Muscle of arm (tissue), 12 donors: ENCODE measurements around the gene FANCM. TPM values are rescaled to one million over a fixed set of nuclear protein-coding genes. Genes with fewer than 3 reads are reported as not detected.
"Not testable (repeated sequence)": the region's sequence is repeated elsewhere in the genome, so short reads cannot be mapped to it uniquely, and the experiment has no call there.

Source experiments
- DNase-seq: peaks from one replicate; pipeline ENCODE4 v3.0.0-alpha.2; 2013
- polyA plus RNA-seq, 12 donors: library from polyadenylated mRNA; unstranded; fragments of 120-200 nt; gene quantifications; one replicate each; pipeline ENCODE4 v1.2.1, GENCODE V29; 2013; ENCODE audit not compliant: insufficient read length in 12 of 12

The FANCM gene
- polyA plus RNA-seq, 12 donors: 4.9 to 10.6 (median 7.0) TPM; not detected in 1

DNA sequence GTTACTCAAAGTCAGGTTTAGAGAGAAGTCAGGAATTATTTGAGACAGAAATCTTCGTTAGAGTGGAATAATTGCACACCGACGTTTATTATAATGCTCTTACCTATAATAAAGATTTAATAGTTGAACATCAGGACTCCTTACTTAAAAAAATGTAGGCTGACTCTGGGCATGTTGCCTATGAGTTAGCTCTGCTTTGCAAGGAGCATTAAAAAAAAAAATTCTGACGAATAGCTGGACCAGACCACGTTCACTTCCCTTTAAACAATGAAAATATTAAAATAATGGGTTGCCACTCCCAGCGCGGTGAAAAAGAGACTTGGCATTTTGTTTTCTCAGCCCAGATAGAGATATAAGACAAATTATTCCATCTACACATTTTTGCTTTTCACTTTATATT, 574 bp upstream of the FANCM start:
- DNase-seq: peak; percentile 59

DNA sequence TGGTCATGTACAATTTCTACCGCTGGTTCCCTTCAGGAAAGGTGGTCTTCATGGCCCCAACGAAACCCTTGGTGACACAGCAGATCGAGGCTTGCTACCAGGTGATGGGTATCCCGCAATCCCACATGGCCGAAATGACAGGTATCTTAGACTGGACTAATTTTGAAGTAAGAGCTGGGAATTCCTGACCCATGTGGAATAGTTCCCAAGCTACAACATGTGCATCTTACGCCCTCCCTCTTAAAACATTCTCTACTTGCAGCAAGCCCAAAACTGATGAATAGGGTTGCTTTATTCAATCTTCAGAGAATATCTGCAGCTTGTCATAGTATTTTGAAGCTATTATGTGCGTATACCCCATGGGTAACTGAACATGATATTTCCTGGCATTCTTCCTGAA, 669 bp downstream of the FANCM start:
- DNase-seq: peak; percentile 10

DNA sequence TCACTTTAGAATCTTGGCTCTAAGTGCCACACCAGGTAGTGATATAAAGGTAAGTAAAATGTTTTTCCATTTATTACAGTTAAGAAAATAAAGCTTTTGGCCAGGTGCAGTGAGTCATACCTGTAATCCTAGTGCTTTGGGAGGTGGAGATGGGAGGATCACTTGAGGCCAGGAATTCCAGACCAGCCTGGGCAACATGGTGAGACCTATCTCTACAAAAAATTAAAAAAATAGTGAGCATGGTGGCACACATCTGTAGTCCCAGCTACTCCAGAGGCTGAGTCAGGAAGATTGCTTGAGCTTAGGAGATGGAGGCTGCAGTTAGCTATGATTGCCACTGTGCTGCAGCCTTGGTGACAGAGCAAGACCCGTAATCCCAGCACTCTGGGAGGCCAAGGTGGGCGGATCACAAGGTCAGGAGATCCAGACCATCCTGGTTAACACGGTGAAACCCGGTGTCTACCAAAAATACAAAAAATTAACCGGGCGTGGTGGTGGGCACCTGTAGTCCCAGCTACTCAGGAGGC, 5.0 kb downstream of the FANCM start:
- no peak for DNase-seq

DNA sequence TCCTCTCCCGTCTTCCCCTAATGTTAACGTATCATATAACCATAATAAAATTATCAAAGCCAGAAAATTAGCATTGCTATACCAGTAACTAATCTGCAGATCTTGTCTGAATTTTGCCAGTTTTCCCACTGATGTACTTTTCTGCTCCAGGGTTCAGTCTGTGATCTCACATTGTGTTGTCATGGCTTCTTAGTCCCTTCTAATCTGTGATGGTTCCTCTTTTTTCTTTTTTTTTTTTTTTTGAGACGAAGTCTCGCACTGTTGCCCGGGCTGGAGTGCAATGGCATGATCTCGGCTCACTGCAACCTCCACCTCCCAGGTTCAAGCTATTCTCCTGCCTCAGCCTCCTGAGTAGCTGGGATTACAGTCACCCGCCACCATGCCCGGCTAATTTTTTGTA, 6.4 kb downstream of the FANCM start:
- not testable (repeated sequence) for DNase-seq

DNA sequence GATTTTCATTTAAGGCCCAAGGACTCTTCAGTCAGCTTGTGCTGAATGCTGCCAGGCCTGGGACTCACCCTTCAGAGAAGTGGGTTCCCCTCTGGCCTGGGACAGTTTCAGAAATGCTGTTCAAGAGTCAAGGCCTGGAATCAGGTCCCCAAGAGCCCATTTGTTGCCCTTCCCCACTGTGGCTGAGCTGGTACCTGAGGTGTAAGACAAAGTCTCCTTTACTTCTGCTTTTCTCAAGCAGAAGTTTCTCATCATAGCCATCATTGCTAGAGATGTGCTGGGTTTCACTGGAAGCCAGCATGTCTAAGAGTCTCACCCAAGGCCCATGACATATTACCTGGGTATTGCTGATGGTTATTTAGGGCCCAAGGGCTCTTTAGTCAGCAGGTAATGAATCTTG, 8.9 kb downstream of the FANCM start:
- DNase-seq: no peak

DNA sequence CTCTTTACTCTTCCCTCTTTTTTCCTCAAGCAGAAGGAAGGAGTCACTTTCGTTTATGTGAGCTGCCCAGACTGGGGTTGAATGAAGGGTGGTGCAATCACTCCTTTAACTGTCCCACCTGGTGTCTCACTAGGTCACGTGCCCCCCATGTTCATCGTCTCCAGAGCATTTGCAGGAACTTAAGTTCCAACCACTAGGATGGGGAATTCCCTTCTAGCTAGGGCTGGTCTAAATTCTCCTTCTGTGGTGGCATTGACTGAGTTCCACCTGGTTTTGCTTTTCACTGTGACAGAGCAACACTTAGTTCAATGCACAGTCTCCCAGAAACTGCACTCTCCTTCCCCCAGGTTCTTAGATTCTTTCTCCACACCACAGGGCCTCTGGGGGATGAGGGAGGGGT, 9.5 kb downstream of the FANCM start:
- DNase-seq: no peak

DNA sequence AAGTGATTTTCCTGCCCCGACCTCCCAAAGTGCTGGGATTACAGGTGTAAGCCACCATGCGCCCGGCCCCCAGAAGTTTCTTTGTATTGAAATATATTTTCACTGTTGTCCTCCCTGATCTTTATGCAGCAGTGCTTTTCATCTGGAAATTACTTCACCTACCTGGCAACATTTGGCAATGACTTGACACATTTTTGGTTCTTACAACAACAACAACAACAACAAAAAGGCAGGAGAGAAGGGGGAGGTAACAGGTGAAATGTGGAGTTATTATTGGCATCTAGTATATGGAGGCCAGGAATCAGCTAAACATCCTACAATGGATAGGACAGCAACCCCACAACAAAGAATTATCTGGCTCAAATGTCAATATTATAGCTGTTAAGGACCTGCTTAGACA, 13.9 kb downstream of the FANCM start:
- DNase-seq: no peak

DNA sequence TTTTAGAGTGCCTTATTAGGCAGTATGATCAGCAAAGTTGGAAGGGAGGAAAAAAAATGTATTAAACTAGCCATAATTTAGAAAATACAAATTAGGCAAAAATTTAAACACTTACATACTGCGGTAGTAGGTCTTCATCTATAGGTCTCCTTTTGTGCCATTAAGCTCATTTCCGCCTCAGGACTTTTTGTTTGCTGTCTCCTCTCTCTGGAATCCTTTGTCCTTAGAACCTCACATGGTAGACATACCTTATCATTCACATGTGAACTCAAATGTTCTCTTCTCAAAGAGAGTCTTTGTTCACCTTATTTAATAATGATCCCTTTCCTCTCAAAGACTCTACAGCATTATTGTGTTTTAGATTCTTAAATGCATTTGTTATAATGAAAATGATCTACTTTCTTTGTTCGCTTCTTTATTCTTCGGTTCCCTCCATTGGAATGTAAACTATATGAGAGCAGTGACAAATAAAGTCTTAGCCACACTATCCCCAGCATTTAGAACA, 14.7 kb downstream of the FANCM start:
- DNase-seq: no peak

DNA sequence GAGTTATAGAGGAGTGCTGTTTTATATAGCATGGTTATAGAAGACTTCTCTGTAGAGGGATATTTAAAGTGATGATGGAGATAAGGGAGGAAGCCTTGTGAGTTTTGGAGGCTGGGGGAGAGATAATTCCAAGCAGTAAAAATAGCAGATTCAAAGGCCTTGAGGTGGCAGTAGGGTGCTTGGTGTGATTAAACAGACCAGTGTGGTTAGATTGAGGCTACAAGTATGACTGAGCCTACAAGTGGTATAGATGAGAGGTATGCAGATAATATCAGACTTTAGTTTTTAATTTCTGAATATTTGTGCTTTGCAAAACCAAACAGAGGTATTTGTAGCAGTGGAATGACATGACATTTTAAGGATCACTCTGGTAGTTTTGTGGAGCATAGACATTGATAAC, 20.3 kb downstream of the FANCM start:
- DNase-seq: no peak

DNA sequence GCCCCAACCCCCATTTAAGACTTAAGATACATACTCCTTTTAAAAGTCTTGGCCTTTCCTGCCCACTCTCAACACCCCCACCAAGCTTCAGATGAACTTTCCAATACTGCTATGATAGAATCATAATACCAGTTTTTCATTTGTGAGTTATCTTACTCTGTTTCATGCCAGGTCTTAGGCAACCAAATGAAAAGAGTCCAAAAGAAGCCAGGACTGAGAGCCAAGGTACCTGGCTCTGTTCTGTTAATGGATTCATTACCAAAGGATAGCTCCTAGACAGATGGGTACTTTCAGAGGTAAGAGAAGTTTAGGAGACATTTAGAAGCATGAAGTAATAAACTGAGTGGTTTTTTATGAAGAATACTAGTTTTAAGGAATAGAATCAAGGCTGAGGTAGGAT, 34.2 kb downstream of the FANCM start:
- no peak for DNase-seq

DNA sequence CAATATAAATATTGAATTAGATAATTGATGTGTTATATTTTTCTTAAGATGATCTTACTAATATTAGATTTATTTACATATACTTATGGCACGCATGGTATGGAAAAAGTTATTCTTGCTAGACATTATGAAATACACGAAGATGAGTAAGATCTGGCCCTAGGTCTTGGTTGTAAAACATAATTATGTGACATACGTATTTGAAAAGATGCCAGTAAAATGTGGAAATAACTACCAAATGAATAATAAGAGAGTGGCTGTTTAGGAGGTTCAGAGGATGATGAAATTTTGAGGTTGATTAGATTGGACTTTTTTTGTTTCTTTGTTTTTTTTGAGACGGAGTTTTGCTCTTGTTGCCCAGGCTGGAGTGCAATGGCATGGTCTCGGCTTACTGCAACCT, 41.3 kb downstream of the FANCM start:
- no peak for DNase-seq

DNA sequence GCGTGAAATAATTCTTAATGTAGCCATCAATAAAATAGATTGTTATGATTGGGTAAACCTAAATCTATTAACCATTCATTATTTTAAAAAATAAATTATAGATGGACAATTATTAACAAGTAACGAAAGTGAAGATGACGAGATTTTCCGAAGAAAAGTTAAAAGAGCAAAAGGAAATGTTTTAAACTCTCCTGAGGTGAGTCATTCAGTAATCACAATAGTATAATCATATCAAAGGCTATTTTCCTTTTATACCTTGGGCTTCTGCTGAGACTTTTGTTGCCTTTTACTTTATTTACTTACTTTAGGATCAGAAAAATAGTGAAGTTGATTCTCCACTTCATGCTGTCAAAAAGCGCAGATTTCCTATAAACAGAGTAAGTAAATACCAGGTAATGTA, 45.6 kb downstream of the FANCM start:
- no peak for DNase-seq

DNA sequence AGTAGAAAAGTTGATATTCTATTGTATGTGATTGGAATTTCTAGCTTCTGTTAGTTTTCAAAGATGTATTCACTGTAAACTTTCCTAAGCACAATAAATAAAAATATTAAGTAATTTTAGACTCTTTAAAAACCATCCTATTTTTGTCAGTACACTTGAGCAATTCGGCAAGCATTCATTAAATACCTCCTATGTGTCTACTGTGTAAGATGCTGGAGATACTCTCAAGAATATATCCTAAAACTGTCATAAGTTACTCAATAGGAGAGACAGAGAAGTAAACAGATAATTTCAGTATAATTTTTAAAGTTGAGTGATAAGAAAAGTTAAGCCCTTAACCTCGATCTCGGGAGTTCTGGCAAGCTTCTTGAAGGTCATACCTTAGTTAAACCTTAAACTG, 46.1 kb downstream of the FANCM start:
- DNase-seq: no peak

DNA sequence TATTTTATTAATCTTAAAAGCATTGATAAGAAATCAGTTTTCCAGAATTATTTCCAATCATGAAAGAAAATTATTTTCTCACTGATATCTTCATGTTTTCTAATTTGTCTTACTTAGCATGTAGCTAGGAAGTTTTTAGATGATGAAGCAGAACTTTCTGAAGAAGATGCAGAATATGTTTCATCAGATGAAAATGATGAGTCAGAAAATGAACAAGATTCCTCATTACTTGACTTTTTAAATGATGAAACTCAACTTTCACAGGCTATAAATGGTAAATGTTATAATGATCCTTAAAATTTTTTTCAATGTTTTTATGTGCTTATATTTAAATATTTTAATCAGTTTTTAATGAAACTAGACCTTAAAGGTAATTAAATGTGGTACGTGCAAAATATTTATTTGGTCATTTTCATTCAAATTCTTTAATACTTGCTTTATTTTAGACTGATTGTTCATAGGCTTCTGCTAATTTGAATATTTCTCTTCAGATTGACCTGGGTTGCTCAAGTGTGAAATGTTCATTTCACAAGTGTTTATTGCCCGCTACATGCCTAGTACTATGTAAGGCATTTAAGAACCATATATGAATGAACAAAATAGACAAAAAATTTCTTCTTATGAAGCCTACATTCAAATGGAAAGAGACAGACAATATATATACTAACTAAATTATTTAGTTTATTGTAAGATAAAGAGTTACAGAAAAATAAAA, 49.5 kb downstream of the FANCM start:
- no peak for DNase-seq

DNA sequence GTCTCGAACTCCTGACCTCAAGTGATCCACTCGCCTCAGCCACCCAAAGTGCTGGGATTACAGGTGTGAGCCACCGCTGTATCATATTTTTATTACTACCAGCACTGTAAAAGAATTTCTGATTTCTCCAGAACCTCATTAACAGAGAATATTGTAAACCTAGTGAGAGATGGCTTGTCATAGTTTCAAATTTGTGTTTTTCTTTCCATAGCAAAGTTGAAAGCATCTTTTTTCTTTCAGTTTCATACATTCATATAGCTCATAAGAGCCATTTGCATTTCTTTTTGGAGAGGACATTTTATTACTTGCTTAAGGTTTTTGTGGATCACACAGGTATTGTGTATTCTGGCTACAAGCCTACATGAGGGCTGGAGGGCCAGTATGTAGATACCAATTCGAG, 59.2 kb downstream of the FANCM start:
- DNase-seq: no peak

DNA sequence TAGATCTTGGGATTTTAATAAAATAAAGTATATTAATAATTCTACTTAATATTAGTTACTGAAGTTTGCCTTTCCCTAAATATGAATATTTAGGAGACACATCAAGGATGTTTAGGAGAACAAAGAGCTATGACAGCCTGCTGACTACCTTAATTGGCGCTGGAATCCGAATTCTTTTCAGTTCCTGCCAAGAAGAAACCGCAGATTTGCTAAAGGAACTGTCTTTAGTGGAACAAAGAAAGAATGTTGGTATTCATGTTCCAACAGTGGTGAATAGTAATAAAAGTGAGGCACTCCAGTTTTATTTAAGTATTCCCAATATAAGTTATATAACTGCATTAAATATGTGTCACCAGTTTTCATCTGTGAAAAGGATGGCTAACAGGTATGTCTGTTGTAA, 62.8 kb downstream of the FANCM start:
- no peak for DNase-seq

DNA sequence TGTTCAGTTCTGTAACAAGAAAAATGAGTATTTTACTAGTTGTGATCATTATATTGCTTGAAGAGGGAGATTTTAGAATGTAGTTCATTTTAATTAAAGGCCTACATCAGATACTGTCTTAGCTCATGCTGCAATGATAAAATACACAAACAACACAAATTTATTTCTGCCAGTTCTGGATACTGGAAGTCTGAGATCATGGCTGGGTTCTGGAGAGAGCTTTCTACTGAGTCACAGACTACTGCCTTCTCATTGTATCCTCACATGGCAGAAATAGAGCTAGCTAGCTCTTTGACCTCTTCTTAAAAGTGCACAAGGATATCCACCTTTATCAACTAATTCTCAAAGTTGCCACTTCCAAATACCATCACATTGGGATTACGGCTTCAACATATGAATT, 63.5 kb downstream of the FANCM start:
- DNase-seq: no peak

DNA sequence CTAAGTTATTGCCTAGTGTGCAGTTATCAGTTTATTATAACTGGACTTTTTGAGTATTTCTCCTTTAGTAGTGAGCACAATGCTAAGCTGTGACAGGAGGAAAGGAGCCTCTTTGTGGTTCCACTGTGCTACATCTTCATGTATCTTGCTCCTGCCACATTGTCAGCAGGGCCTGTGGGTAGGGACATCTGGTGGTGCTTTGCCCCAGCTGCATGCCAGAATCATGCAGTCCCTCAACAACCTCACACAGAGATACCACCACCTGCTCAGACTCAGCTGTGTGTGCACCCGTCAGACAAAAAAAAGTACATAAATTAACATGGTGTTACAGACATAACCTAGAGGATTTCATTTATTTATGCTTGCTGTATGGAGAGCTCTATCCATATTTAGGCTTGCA, 66.2 kb downstream of the FANCM start:
- DNase-seq: no peak

DNA sequence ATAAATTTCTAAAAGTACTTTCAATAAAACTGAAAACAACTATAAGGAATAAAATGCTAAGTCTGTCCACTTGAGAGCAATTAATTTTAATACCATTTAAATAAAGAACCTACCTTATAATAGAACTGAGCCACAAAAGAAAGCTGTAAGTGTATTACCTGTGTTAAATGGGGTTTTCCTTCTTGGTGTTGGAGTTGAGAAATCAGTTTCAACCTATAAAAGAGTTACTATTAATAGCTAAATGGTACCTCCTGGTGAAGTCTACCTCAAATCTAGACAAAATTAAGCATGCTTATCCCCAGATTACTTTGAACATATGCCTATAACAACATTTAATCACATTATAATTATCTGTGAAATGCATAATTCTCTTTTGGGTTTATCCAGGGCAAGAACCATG, 68.5 kb downstream of the FANCM start:
- no peak for DNase-seq

DNA sequence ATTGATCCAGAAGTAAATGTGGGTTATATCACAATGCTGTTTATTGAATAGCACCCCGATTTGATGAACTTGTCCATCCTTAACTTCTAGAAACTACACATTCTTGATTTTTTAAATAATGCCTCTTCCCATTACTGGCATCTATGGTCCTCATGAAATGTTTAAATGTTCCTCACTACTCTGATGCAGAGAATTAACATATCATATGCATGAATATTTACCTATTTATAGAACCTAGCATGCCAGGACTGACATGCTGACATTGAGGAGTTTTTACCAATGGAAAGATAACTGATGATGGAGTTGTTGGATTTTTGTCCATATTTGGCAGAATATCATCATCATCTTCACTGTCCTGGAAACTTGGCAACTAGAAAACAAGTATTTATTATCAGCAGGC, 74.4 kb downstream of the FANCM start:
- no peak for DNase-seq

DNA sequence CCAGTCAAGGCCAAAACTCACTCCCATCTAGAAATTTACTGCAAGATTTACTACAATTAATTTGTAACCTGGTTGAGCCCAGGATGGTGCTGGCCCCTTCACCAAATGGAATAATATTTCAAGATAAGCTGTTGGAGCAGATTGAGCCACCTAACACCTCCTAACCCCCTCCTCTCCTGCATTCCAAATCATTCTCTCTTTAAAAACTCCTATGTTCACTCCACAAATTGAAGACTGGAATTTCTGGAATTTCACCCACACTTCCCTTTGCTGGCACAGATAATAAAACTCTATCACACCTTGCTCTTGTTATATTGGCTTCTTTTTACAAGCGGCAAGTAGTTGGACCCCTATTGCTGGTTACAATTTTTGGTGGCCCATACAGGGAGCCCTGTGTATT, 75.6 kb downstream of the FANCM start:
- DNase-seq: no peak

DNA sequence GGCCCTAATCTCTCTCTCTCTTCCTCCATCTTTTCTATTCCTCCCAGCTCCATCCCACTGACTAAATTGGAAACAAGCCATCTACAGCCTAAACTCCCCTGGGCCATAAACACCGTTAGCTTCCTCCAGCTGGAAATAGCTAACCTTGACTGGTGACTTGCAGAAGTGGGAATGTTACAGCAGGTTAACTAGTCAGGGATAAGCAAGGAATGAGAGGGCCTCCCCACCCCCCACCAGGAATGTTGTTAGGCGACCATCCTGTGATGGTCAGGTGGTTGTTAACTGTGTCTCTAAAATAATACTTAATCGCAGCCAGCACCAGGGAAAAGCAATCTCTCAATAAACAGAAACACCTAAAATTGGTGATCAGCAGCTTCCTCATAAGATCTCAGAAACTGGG, 76.5 kb downstream of the FANCM start:
- DNase-seq: no peak

DNA sequence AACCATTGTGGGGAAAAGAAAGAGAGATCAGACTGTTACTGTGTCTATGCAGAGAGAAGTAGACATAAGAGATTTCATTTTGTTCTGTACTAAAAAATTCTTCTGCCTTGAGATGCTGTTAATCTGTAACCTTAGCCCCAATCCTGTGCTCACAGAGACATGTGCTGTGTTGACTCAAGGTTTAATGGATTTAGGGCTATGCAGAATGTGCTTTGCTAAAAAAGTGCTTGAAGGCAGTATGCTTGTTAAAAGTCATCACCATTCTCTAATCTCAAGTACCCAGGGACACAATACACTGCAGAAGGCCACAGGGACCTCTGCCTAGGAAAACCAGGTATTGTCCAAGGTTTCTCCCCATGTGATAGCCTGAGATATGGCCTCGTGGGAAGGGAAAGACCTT, 78.0 kb downstream of the FANCM start:
- not testable (repeated sequence) for DNase-seq

DNA sequence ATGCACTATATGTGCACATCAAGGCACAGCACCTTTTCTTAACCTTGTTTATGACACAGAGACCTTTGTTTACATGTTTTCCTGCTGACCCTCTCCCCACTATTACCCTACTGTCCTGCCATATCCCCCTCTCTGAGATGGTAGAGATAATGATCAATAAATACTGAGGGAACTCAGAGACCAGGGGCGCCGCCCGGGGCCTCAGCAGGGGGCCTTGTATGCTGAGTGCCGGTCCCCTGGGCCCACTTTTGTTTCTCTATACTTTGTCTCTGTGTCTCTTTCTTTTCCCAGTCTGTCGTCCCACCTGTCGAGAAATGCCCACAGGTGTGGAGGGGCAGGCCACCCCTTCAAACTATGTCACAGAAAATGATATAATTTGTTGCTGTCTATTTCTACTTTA, 78.6 kb downstream of the FANCM start:
- DNase-seq: not testable (repeated sequence)
